ENCODE results near the gene ALPK3.

Gene ALPK3

GRCh38 chr15:84816694-84817465 is at the start of gene ALPK3:
Gene ALPK3 (plus strand): TSS chr15:84817356. CDS start chr15:84817453, 97 bp downstream.
- no peak for DNase-seq

DNA sequence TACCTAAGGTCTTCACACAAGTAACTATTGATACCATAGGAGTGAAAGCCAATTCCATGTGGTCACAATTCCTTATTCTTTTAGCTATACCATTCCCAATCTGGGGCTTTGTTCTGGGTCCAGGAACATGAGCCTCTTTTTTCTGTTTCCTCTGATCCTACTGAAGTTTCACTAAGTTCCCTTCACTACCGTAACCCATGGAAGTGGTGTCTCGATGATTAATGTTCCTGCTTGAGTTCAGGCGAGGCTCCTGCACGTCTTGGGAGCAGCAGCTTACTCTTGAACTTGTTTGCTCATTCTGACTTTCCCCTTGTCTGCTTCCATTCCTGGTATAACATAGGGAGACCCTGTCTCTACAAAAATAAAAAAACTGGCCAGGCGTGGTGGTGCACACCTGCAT is 45.1 kb upstream of the ALPK3 start:
- DNase-seq: no peak

- no peak for DNase-seq
These were observed 44.7 kb upstream of the ALPK3 start for GRCh38 chr15:84772467-84772866.

DNA sequence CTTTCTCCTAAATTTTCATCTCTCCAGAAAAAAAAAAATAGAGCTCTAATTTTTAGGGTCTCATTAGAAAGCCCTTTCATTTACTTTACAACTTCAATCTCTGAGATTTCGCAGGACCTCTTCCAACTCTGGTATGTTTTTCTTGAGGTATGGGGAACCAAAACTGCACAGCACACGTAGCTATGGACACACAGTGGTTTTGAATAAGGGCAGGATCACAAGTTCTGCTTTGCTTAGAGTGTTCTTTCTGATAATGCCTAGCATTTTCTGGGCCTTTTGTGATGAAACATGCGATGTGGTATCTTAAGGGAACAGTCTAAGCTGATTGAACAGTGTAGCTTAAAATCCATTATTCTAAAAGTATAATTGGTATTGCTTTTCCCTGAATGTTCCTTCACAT is 43.4 kb upstream of the ALPK3 start:
- DNase-seq: no peak

DNA sequence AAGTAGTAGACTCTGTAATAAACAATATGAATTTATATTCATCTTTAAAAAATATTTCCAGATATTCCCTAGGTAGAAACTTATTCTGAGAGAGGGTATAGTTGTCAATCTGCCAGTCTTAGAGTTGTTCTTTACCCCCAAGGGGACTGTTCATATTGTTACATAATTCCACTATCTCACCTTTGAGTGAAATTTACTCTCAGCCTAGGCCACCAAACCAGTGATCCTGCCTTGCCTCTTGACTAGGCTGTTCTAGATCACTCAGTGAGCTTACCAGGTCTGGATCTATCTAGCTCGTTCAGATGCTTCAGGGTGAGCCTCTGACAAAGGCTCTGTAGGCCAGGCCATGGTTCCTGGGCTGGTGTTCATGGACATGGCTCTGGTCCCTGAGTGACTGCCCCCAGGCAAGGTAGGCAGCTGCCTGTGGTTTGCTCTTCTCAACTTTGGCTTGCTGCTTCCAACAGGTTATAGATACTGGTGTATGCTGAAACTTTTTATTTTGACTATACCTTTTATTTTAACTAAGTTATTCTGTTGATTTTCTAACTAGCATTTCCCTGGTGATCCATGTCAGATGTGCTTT is 41.2 kb upstream of the ALPK3 start:
- no peak for DNase-seq

- no peak for DNase-seq
These were observed 39.0 kb upstream of the ALPK3 start for GRCh38 chr15:84778194-84778593.

DNA sequence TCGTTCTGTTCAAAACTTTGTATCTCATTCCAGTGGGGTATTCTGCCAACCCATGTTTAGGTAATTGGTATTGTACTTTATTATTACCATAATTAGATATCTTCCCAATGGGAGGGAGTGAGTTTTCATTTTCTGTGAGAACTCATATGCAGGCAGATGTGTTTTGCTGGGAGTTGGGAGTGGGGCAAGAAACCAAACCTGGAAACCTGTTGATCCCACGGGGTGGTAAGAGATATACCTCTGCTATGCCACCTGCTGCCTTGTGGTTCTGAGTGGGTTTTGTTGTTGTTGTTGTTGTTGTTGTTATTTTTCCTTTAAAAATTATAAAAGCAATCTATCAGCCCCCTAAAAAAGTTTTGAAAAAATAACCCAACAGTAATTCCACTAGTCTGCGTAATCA is 36.7 kb upstream of the ALPK3 start:
- no peak for DNase-seq

DNA sequence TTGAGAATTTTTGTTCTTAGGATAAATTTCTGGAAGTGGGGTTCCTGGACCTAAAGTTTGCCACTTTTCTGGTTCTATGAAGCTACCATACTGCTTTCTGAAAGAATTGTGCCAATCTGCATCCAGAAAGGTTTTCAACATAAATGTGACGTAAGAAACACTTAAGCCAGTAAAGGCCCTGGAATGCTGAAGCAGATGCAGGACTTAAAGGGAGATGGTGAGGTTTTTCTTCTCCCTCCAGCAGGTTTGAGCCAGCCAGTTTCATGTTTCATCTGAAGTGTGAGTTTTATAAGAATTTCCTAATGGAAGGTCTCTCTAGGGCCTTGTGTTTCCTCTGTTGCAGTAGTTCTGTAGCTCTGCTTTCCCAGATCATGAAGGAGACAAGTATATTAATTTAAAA is 35.7 kb upstream of the ALPK3 start:
- no peak for DNase-seq

- DNase-seq: no peak
These were observed 34.8 kb upstream of the ALPK3 start for GRCh38 chr15:84782346-84782745.

DNA sequence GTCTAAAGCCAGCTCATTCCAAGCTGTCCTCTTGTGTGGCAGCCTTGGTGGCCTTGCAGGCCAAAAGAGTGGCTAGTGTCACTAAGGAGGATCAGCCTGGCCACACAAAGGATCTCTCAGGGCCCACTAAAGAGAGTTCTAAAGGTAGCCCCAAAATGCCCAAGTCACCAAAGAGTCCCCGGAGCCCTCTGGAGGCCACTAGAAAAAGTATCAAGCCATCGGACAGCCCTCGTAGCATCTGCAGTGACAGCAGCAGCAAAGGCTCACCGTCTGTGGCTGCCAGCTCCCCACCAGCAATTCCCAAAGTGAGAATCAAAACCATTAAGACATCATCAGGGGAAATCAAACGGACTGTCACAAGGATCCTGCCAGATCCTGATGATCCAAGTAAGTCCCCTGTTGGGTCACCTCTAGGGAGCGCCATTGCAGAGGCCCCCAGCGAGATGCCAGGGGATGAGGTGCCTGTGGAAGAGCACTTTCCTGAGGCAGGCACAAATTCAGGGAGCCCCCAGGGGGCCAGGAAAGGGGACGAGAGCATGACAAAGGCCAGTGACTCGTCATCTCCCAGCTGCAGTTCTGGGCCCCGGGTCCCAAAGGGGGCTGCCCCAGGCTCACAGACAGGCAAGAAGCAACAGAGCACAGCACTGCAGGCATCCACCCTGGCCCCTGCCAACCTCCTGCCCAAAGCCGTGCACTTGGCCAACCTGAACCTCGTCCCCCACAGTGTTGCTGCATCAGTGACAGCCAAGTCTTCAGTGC is 33.5 kb upstream of the ALPK3 start:
- no peak for DNase-seq

DNA sequence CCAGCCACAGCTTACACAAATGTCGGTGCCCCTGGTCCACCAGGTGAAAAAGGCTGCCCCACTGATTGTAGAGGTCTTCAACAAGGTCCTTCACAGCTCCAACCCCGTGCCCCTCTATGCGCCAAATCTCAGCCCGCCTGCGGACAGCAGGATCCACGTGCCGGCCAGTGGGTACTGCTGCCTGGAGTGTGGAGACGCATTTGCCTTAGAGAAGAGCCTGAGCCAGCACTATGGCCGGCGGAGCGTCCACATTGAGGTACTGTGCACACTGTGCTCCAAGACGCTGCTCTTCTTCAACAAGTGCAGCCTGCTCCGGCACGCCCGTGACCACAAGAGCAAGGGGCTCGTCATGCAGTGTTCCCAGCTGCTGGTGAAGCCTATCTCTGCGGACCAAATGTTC is 32.9 kb upstream of the ALPK3 start:
- no peak for DNase-seq

DNA sequence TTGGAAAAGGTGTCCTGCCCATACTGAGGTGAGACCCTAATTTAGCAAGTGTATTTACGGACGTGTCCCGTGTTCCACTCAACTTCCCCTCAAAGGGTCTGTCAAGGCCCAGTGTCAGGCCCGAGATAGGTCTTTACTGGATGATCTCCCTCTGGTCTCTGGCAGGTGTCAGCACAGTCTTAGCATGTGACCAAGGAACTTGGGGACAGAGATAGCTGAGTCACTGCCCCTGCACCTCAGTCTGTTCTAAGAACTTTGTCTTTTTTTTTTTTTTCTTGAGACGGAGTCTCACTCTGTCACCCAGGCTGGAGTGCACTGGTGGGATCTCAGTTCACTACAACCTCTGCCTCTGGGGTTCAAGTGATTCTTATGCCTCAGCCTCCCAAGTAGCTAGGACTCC is 32.1 kb upstream of the ALPK3 start:
- no peak for DNase-seq

DNA sequence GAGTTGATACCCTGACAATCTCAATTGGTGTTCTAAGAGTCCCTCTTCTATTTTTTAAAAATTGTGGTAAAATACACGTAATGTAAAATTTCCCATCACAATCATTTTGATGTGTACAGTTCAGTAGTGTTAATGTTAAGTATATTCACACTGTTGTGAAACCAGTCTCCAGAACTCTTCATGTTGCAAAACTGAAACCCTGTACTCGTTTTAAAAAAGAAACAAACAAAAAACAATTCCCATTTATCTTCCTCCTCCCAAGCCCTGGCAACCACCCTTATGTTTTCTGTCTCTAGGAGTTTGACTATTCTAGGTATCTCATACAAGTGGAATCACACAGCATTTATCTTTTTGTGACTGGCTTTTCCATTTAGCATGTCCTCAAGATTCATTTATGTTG is 28.7 kb upstream of the ALPK3 start:
- DNase-seq: no peak

DNA sequence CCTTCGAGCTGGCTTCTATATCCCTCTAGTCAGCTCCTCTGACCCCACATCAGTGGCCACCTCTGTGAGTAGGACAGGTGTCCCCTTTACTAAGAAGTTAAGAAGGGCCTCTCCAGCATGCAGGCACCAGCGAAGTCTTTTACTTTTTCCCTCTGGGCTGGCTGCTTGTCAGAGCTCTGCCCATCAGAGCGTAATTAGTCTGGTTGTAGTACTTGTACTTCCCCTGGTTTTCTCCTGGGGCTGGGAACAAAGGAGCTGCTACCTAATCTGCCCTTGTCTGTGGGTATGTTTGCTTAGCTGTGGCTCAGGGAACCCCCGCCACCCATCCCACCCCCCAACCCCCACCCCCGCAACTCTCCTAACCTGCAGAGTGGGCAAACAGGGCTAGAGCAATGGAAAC is 27.4 kb upstream of the ALPK3 start:
- no peak for DNase-seq

GRCh38 chr15:84790676-84791075 is 26.5 kb upstream of the ALPK3 start:
- DNase-seq: no peak

DNA sequence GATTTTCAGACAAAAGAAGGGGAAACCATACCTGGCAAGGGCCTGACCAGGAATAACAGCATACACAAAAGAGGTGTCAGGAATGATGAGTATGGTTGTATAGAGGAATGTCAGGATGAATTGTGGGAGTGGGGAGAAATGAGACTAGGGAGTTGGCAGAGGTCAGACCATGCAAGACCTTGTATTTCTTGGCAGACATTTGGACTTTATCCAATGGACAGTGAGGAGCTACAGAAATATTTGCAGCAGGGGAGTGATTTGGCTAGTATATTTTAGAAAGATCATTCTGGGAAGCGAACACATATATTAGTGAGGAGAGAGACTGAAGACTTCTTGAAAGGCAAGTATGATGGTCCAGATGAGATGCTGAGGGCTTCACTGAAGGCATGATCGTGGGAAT is 25.4 kb upstream of the ALPK3 start:
- DNase-seq: no peak

GRCh38 chr15:84793431-84794161 is 23.6 kb upstream of the ALPK3 start:
- DNase-seq: no peak

DNA sequence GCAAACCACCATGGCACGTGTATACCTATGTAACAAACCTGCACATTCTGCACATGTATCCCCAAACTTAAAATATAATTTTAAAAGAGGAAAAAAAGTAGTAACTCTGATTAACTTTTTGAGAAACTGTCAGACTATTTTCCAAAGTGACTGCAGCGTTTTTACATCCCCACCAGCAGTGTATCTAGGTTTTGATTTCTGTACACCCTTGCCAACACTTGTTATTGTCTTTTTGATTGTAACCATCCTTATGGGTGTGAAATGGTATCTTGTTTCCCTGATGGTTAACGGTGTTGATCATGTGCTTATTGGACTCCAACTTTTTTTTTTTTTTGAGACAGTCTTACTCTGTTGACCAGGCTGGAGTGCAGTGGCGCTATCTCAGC is 23.0 kb upstream of the ALPK3 start:
- no peak for DNase-seq

GRCh38 chr15:84795186-84795585 is 22.0 kb upstream of the ALPK3 start:
- DNase-seq: no peak

DNA sequence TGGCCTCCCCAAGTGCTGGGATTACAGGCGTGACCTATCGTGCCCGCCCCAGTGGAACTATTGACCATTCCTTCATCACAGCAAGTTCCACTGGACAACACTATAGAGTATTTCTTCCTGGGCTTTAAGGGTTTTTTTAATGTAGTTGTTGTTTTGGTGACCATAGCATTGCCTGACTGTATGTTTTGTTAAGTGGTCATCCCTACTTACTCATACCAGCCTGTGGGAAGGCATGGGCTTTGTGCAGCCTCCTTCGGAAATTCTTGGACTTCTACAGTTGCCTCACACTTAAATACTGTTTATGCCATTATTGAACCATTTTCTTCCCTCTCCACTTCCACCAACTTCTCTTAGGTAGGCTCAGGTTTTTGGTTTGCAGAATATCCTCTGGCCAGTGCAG is 19.9 kb upstream of the ALPK3 start:
- no peak for DNase-seq

- DNase-seq: no peak
These were observed 19.4 kb upstream of the ALPK3 start for GRCh38 chr15:84797801-84798200.

- DNase-seq: no peak
These were observed 18.7 kb upstream of the ALPK3 start for GRCh38 chr15:84798436-84798946.

DNA sequence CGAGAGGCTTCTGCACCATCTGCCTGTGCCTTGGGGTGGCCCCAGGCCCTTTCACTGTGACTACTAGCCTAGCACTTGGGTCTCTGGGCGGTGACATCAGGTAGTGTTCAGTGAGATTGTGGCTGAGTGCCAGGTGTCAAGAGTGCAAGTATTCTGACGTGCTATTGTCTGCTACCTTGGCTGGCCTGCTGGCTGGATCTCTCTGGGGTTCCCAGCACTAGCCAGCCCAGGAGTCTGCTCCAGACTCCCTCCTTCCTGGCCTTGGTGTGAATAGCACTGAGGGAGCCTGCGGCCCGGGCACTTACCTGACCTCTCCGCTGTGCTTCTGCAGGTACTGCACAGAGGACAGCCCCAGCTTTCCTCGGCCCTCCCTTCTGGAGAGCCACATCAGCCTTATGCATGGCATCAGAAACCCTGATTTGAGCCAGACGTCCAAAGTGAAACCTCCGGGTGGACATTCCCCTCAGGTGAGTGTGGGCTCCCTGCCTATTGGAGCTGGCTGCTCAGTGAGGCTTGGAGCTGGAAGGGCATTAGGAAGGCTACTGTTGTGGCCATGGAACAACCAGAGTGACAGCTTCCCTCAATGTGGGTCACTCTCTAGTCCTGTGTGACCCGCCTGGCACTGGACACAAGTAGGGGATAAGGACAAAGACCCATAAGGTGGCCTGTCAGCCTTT is 17.5 kb upstream of the ALPK3 start:
- no peak for DNase-seq

All from NCI-H748 treated with DMSO at 0.1 percent for 48 hours (cell line).